Astrocyte of the spinal cord (primary cell): ENCODE results near the gene UBXN1.
"Not testable (repeated sequence)": the region's sequence is repeated elsewhere in the genome, so short reads cannot be mapped to it uniquely, and the experiment has no call there.

Source experiments
- DNase-seq: peaks from one replicate; pipeline ENCODE4 v3.0.0; 2011; ENCODE audit warnings: low read depth, low spot score
- H3K4me3 ChIP-seq: 2 replicates; pipeline ENCODE4 v1.5.1; 2011; ENCODE audit warnings: low read depth, mild to moderate bottlenecking, low read length, moderate library complexity
- CTCF ChIP-seq: IDR thresholded peaks from 2 replicates; pipeline ENCODE4 v1.5.1; 2012; ENCODE audit warnings: low read depth, mild to moderate bottlenecking, low read length, inconsistent platforms
- in situ Hi-C: cut with HindIII; loops from 2 replicates; pipeline ENCODE4 v1.10.0; 2017; ENCODE audit warnings: low sequenced_read_pairs

UBXN1 gene

DNA sequence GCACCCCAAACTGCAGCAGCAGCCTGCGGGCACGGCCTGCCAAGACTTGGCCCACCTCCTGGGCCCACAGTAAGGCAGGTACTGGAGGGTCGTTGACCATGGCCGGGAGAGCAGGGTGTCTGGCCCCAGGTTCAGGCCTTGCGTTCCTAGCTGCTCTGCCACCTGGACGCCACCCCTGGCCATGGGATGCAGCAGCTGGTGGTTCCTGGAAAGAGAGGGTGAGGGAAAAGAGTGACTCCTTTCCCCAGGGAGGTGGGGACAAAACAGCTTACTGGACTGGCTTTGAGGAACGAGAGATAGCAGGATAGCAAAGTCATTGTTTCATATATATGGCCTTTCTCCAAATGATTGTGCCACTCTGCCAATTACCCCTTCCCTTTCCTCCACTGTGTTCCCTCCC is 26.5 kb upstream of the UBXN1 start:
- no peak for DNase-seq
- in situ Hi-C loops: no loop called here
- H3K4me3 ChIP-seq: peak overlapping the region; percentile 71
- no peak for TF ChIP-seq CTCF

DNA sequence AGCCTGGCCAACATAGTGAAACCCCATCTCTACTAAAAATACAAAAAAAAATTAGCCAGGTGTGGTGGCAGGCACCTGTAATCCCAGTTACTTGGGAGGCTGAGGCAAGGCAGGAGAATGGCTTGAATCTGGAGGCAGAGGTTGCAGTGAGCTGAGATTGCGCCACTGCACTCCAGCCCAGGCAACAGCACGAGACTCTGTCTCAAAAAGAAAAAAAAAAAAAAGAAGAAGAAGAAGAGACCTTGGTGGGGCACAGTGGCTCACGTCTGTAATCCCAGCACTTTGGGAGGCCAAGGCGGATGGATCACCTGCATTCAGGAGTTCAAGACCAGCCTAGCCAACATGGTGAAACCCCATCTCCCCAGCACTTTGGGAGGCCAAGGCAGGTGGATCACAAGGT is 25.0 kb upstream of the UBXN1 start:
- H3K4me3 ChIP-seq, in situ Hi-C loops, DNase-seq: not testable (repeated sequence)

DNA sequence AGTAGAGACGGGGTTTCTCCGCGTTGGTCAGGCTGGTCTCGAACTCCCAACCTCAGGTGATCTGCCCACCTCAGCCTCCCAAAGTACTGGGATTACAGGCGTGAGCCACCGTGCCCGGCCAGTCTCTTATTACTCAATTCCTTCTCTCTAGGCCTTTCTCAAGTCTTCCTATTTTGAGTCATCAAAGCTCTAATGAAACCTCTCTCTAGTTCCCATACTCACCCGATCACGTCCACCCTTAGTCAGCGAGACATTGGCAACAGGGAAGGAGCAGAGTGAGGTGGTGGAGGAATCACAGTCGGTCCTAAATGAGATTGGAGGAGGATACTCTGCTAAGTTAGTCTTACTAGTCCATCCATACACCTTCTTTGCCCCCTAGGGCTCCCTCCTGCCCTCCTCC is 23.4 kb upstream of the UBXN1 start:
- DNase-seq: no peak
- in situ Hi-C loops: no loop called here

GRCh38 chr11:62694455-62695167 is 15.7 kb upstream of the UBXN1 start:
- no peak overlapping the region for H3K4me3 ChIP-seq
- TF ChIP-seq CTCF: peak; percentile 85
- peak; percentile 73 for DNase-seq
- in situ Hi-C loops: no loop called here

More for the DNA sequence above, 23.4 kb upstream of the UBXN1 start:
- H3K4me3 ChIP-seq: no peak overlapping the region
- TF ChIP-seq CTCF: no peak

DNA sequence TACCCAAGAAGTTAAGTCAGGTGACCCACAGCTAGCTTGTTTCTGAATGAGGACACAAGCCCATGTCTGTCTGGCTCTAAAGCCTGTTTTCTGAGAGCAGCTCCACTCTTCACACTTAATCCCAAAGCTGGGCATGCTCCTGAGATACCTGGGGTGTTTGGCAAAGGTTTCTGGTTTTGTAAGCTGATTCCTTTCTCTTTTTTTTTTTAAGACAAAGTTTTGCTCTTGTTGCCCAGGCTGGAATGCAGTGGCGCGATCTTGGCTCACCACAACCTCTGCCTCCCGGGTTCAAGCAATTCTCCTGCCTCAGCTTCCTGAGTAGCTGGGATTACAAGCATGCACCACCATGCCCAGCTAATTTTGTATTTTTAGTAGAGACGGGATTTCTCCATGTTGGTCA is 14.8 kb upstream of the UBXN1 start:
- DNase-seq, H3K4me3 ChIP-seq, in situ Hi-C loops: not testable (repeated sequence)

DNA sequence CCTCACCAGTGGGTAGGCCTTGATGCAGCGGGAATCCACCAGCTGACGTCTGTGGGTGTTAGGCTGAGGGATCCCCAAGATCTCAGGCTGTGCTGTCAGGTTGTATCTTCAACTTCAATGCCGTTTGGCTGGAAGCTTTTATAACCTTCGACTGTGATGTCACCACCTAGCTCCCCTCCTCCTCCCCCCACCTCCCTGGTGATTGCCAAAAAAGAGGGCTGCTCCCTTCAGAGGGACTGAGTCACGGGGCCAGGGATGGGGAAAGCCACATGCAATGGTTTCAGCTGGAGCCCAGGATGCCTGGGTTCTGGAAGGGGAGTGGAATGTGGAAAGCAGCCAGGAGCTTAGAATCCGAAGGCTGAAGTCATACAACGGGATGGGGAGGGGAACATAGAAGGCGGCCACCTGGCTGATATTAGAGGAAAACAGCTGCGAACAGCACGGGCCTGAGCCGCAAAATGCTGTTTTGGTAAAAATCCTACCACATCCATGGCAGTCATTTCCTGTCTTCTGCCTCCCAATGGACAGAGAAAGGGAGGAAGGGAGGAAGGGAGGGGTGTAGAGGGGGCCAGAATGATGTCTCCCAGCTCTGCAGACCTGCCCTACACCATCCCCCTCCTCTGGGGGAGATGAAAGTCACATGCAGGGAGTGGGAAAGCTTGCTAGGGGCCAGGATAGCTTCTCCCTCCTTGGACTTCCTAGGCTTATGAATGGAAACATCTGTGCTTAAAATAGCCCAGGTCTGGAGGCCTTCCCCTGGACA is 10.7 kb upstream of the UBXN1 start, which contains the start of gene LRRN4CL:
LRRN4CL (minus strand) TSS at position 110 of the 763 bp plus-strand sequence. CDS start 1,022 bp downstream, outside the sequence.
- in situ Hi-C loops: no loop called here
- no peak within 1 kb of the TSS for H3K4me3 ChIP-seq
- peak; percentile 74 for DNase-seq
- TF ChIP-seq CTCF: no peak

- no peak for DNase-seq
- in situ Hi-C loops: no loop called here
- no peak for TF ChIP-seq CTCF
- no peak overlapping the region for H3K4me3 ChIP-seq
Measured at GRCh38 chr11:62688491-62688890, 9.6 kb upstream of the UBXN1 start.
